Erythroblast (primary cell): ENCODE measurements around the gene FOXK1.

ENCODE experiments used
- DNase-seq, 2 experiments: peaks; one replicate each; lab custom pipeline; 2025; lab: John Stamatoyannopoulos, UW
- GATA1 ChIP-seq: IDR thresholded peaks from 2 replicates; pipeline ENCODE4 v1.6.1; 2011; ENCODE audit warnings: low read depth, mild to moderate bottlenecking, control low read depth, low read length, moderate library complexity
- POLR2A ChIP-seq: IDR thresholded peaks from 2 replicates; pipeline ENCODE4 v1.6.1; 2011; ENCODE audit warnings: mild to moderate bottlenecking, low read length

FOXK1 gene

DNA sequence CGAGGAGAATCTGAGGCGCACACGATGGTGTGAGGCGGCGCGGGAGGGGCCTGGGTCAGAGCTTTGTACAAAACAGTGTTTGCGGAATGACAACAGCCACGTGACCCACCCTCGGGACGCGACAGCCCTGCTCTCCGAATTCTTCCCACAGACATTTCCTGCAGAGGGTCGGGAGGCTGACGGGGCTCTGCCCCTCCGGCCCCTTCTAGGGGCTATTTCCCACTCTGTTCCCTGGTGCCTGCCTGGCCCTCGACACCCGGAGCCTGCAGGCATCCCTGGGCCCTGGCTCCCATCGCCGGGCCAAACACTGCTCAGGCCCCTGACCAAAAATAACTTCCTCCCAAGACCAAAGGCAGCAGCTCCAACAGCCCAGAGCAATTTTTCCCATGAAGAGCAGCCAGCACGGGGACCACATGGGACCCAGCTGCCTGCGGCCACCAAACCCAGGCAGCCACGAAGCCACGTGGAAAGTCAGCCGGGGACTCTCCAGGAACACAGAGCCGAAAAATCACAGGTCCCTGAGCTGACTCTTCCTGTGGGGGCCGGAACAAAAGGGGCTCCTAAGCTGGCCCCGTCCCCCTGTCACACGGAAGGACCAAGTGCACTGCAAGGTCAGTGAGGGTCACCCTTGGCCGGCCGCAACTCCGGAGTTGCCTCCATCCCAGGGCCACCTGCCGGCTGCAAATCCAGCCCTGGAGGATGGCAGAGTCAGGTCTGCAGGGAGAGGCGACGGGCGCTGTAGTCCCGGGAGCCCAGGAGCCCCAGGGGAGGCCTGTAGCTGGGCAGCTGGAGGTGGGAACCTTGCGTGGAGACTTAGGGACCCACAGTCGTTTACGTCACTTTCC is 137.7 kb downstream of the FOXK1 start:
- no peak for DNase-seq
- no peak for TF ChIP-seq POLR2A
- no peak for TF ChIP-seq GATA1

DNA sequence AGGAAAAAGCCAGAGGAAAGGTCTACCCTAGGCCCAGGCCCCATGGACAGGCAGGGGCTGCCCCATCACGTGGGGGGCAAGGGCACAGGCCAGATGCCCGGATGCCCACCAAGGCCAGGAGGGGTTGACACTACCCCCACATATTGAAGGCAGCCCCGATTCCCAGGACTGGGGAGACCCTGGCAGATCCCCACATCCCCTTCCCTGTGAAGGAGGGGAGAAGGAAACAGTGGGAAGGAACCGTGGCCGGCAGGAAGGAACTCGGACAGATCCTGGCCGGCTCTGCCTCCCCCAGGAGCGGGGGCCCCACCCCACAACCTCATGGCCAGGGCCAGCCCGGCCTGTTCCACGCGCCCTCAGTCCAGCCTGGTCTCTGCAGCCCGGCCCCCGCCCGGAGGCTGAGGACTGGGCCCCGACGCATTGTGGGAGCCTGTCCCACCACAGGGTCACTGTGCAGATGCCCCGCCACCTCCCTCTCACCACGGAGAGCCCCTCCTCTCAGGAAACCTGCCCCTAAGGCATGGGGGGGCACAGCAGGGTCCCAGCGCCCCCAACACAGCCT is 138.4 kb downstream of the FOXK1 start:
- TF ChIP-seq POLR2A (no peak), GATA1 (no peak)
- no peak for DNase-seq
